Kidney (tissue), 14 donors: ENCODE measurements around the gene IMPACT. TPM values are rescaled to one million over a fixed set of nuclear protein-coding genes. Genes with fewer than 3 reads are reported as not detected.

ENCODE experiments used
- DNase-seq, 5 donors: peaks; one replicate each; pipeline ENCODE4 v3.0.0-alpha.2; 2013 to 2020
- FAIRE-seq: peaks from 2 replicates; lab custom pipeline; 2012; peaks lifted over from hg19 to GRCh38; lab: Jason Lieb, UNC
- H3K27ac ChIP-seq, 2 donors: one replicate each; pipeline ENCODE4 v1.7.0; 2013; ENCODE audit warnings: low read depth in 2 of 2, low read length in 2 of 2, inconsistent platforms in 1 of 2
- H3K27me3 ChIP-seq: one replicate; pipeline ENCODE4 v1.7.1; 2013; ENCODE audit warnings: low read length, inconsistent platforms; ENCODE audit not compliant: control insufficient read depth, insufficient read depth
- H3K36me3 ChIP-seq, 3 donors: one replicate each; pipeline versions ENCODE4 v1.7.0 to v1.7.1; 2013; ENCODE audit warnings: low read length in 3 of 3, control low read depth in 1 of 3, inconsistent platforms in 1 of 3; ENCODE audit not compliant: insufficient read depth in 3 of 3, control insufficient read depth in 2 of 3
- H3K4me1 ChIP-seq, 3 donors: one replicate each; pipeline versions ENCODE4 v1.7.0 to v1.7.1; 2013; ENCODE audit warnings: low read length in 3 of 3, inconsistent platforms in 1 of 3, low read depth in 1 of 3; ENCODE audit not compliant: control insufficient read depth in 2 of 3, insufficient read depth in 2 of 3
- H3K4me3 ChIP-seq, 3 donors: one replicate each; pipeline versions ENCODE4 v1.7.0 to v1.8.1; 2013; ENCODE audit warnings: low read length in 3 of 3, control low read depth in 1 of 3, inconsistent platforms in 1 of 3
- H3K9ac ChIP-seq, 3 donors: one replicate each; pipeline versions ENCODE4 v1.7.0 to v1.7.1; 2013; ENCODE audit warnings: low read length in 3 of 3, control low read depth in 1 of 3, inconsistent platforms in 1 of 3
- H3K9me3 ChIP-seq, 3 donors: one replicate each; pipeline versions ENCODE4 v1.7.0 to v1.7.1; 2013; ENCODE audit warnings: low read length in 3 of 3, control low read depth in 1 of 3, inconsistent platforms in 1 of 3; ENCODE audit not compliant: control insufficient read depth in 2 of 3, insufficient read depth in 1 of 3
- intact Hi-C: fragments of 100-400 bp; cut with DNase I; formaldehyde crosslinking; loops from one replicate; pipeline ENCODE4 v1.11.1; 2022
- polyA plus RNA-seq: library from polyadenylated mRNA; stranded (reverse); fragments of 350-450 nt; fragmentation: Illumina TruSeq; extraction: RNeasy Lipid Tissue Mini Kit (QIAGEN cat#74804); gene quantifications from one replicate; pipeline ENCODE4 v1.2.3, GENCODE V29; 2014; ENCODE audit warnings: low read depth, low replicate concordance; ENCODE audit not compliant: insufficient read depth
- total RNA-seq: library from RNA; stranded (reverse); fragmentation: NEBNext Ultra II Directional; extraction: Animal tissue kit (Norgen Biotek cat#: 25700); gene quantifications from one replicate; pipeline ENCODE4 v1.2.1, GENCODE V29; 2021
- TF ChIP-seq, protein P1 (sequence below): IDR thresholded peaks from 3 replicates; pipeline ENCODE4 v1.5.1; 2012; ENCODE audit warnings: mild to moderate bottlenecking, moderate library complexity, borderline replicate concordance; ENCODE audit not compliant: insufficient read depth; ENCODE audit errors: extremely low read depth
- donor health status: control.
- donor health status: control.
- donor health status: control.
- donor health status: control.
- donor health status: control.
- donor health status: DM: yes; HTN: yes; CAD: no.
- donor health status: Normal renal cell carcinoma (clear cell type).

IMPACT gene
- total and polyA plus RNA-seq, 2 donors from 2014 or later = 21.7 to 38.0 TPM

- H3K36me3 ChIP-seq = no peaks in the 10 kb centered on the region
- no peak overlapping the region for H3K27ac ChIP-seq
- FAIRE-seq (no peak), DNase-seq (peak in 1 of 5 donors; percentile 24)
- H3K4me1 ChIP-seq = peaks cover 0 to 1% (median 0%) of the 10 kb centered on the region in 3 donors
- peaks cover 0 to 7% (median 0%) of the 10 kb centered on the region in 3 donors for H3K9me3 ChIP-seq
- intact Hi-C loops = no loop called here
- no peak overlapping the region for H3K9ac ChIP-seq
- TF ChIP-seq, protein P1, sequence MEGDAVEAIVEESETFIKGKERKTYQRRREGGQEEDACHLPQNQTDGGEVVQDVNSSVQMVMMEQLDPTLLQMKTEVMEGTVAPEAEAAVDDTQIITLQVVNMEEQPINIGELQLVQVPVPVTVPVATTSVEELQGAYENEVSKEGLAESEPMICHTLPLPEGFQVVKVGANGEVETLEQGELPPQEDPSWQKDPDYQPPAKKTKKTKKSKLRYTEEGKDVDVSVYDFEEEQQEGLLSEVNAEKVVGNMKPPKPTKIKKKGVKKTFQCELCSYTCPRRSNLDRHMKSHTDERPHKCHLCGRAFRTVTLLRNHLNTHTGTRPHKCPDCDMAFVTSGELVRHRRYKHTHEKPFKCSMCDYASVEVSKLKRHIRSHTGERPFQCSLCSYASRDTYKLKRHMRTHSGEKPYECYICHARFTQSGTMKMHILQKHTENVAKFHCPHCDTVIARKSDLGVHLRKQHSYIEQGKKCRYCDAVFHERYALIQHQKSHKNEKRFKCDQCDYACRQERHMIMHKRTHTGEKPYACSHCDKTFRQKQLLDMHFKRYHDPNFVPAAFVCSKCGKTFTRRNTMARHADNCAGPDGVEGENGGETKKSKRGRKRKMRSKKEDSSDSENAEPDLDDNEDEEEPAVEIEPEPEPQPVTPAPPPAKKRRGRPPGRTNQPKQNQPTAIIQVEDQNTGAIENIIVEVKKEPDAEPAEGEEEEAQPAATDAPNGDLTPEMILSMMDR = no peak
- no peak overlapping the region for H3K4me3 ChIP-seq
- H3K27me3 ChIP-seq = no peaks in the 10 kb centered on the region
These were observed 70.7 kb downstream of the IMPACT start for GRCh38 chr18:24497031-24497754.

DNA sequence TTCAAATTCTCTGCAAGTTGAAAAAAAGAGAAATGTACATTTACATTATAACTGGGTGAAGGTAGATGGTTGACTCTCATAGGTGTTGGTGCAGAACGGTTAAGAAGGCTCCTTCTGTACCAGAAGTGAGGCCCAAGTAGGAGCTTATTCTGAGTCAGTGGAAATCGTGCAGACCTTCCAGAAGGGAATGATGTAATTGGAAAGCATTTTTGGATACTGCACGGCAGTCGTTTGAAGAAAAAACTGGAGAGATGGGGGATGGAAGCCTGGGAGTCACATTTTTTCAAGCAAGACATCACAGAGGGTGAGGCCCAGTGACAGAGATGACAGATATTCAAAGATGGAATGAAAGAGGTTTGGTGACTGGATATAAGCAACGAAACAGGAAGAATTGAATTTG is 73.3 kb downstream of the IMPACT start:
- Histone ChIP-seq H3K27ac (no peak overlapping the region), H3K4me1 (peaks cover 0 to 2% (median 0%) of the 10 kb centered on the region in 3 donors), H3K4me3 (no peak overlapping the region), H3K9ac (no peak overlapping the region), H3K27me3 (no peaks in the 10 kb centered on the region), H3K9me3 (no peaks in the 10 kb centered on the region), H3K36me3 (no peaks in the 10 kb centered on the region)
- no peak for DNase-seq
- FAIRE-seq = no peak
- TF ChIP-seq, protein P1 = no peak
- intact Hi-C loops = no loop called here

DNA sequence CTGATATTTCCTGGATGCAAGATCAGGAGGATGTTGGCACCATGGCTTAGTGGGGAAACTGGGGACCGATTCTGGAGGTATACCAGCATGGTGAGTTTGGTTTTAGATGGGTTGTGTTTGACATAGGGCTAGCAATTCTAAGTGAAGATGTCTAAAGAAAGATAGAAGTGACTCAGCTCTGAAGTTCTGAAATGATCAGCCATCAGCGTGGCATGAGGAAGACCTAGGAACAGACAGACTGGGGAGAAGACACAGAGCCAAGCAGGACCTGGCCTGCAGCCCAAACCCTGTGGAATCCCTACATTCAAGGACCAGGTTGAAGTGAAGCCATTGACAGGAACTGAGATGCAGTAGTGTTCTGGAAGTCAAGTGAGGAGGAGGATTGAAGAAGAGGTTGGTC is 73.7 kb downstream of the IMPACT start:
- H3K9ac ChIP-seq = no peak overlapping the region
- no peak overlapping the region for H3K27ac ChIP-seq
- FAIRE-seq = no peak
- no peak overlapping the region for H3K4me3 ChIP-seq
- H3K4me1 ChIP-seq = peaks cover 0 to 2% (median 0%) of the 10 kb centered on the region in 3 donors
- TF ChIP-seq, protein P1 = no peak
- H3K36me3 ChIP-seq = no peaks in the 10 kb centered on the region
- no peaks in the 10 kb centered on the region for H3K9me3 ChIP-seq
- H3K27me3 ChIP-seq = no peaks in the 10 kb centered on the region
- intact Hi-C loops = no loop called here
- no peak for DNase-seq
